ENCODE measurements around the gene STX16. TPM values are rescaled to one million over a fixed set of nuclear protein-coding genes. Genes with fewer than 3 reads are reported as not detected.

The STX16 gene
- total RNA-seq, result 25.9 and 60.6 TPM in 2 replicates

- DNase-seq (ENCODE audit: low read depth), result peak; percentile 65
Measured at GRCh38 chr20:58650776-58651558, at the start of gene STX16. TSS of gene STX16 (plus strand) at chr20:58651283. CDS start at chr20:58652007, 724 bp downstream.

GRCh38 chr20:58602124-58602523 is 49.0 kb upstream of the STX16 start:
- DNase-seq (ENCODE audit: low read depth), result no peak

GRCh38 chr20:58603721-58604120 is 47.4 kb upstream of the STX16 start:
- DNase-seq (ENCODE audit: low read depth), result no peak

- DNase-seq (ENCODE audit: low read depth), result no peak
Measured at GRCh38 chr20:58604128-58604881, 46.8 kb upstream of the STX16 start.

- DNase-seq (ENCODE audit: low read depth), result no peak
Measured at GRCh38 chr20:58605292-58606065, 45.6 kb upstream of the STX16 start.

GRCh38 chr20:58606184-58606583 is 44.9 kb upstream of the STX16 start:
- no peak for DNase-seq (ENCODE audit: low read depth)

- DNase-seq (ENCODE audit: low read depth), result no peak
Measured at GRCh38 chr20:58608096-58608840, 42.8 kb upstream of the STX16 start.

- DNase-seq (ENCODE audit: low read depth), result no peak
Measured at GRCh38 chr20:58609026-58609425, 42.1 kb upstream of the STX16 start.

- no peak for DNase-seq (ENCODE audit: low read depth)
Measured at GRCh38 chr20:58610071-58610800, 40.8 kb upstream of the STX16 start.

- DNase-seq (ENCODE audit: low read depth), result no peak
Measured at GRCh38 chr20:58610811-58611210, 40.3 kb upstream of the STX16 start.

GRCh38 chr20:58611236-58612030 is 39.6 kb upstream of the STX16 start:
- no peak for DNase-seq (ENCODE audit: low read depth)

- no peak for DNase-seq (ENCODE audit: low read depth)
Measured at GRCh38 chr20:58612121-58612691, 38.9 kb upstream of the STX16 start.

- no peak for DNase-seq (ENCODE audit: low read depth)
Measured at GRCh38 chr20:58613061-58613854, 37.8 kb upstream of the STX16 start.

GRCh38 chr20:58614366-58614765 is 36.7 kb upstream of the STX16 start:
- no peak for DNase-seq (ENCODE audit: low read depth)

GRCh38 chr20:58614984-58615760 is 35.9 kb upstream of the STX16 start:
- no peak for DNase-seq (ENCODE audit: low read depth)

- DNase-seq (ENCODE audit: low read depth), result no peak
Measured at GRCh38 chr20:58616411-58616810, 34.7 kb upstream of the STX16 start.

- no peak for DNase-seq (ENCODE audit: low read depth)
Measured at GRCh38 chr20:58617158-58617557, 33.9 kb upstream of the STX16 start.

All from renal cortical epithelial cell (primary cell).